GM13976 (cell line): Measurements from ENCODE around the gene BAZ2B.

ENCODE experiments used
- DNase-seq: peaks from one replicate; pipeline ENCODE4 v3.0.0; 2012; ENCODE audit warnings: low spot score
- CTCF ChIP-seq: IDR thresholded peaks from 2 replicates; pipeline ENCODE4 v1.5.1; 2012; ENCODE audit warnings: borderline replicate concordance, mild to moderate bottlenecking; ENCODE audit not compliant: insufficient read depth; ENCODE audit errors: extremely low read depth, missing control alignments, control extremely low read depth
- in situ Hi-C: fragments of 300-500 bp; cut with MboI; formaldehyde crosslinking; loops from one replicate; pipeline ENCODE4 v1.12.0; 2022; ENCODE audit warnings: low sequenced_read_pairs, mixed read lengths, inconsistent platforms; ENCODE audit not compliant: unreplicated experiment

BAZ2B gene

GRCh38 chr2:159617100-159617499, 752 bp upstream of the BAZ2B start:
- in situ Hi-C loops = no loop called here
- TF ChIP-seq CTCF = no peak
- DNase-seq = no peak

- TF ChIP-seq CTCF = no peak
- in situ Hi-C loops = no loop called here
- DNase-seq = peak; percentile 77
Observed at GRCh38 chr2:159615367-159616285, 722 bp downstream of the BAZ2B start.

GRCh38 chr2:159614534-159615366, 1.6 kb downstream of the BAZ2B start:
- in situ Hi-C loops = no loop called here
- TF ChIP-seq CTCF = no peak
- DNase-seq = peak; percentile 39

GRCh38 chr2:159613651-159614285, 2.6 kb downstream of the BAZ2B start:
- no peak for TF ChIP-seq CTCF
- in situ Hi-C loops = no loop called here
- no peak for DNase-seq

- in situ Hi-C loops = no loop called here
- TF ChIP-seq CTCF = no peak
- no peak for DNase-seq
Observed at GRCh38 chr2:159613091-159613490, 3.3 kb downstream of the BAZ2B start.

GRCh38 chr2:159612255-159612901, 4.0 kb downstream of the BAZ2B start:
- in situ Hi-C loops = no loop called here
- no peak for TF ChIP-seq CTCF
- DNase-seq = no peak
